Panc1 (cell line): ENCODE results near the gene RILP. TPM values are rescaled to one million over a fixed set of nuclear protein-coding genes. Genes with fewer than 3 reads are reported as not detected.

Source experiments
- ATAC-seq: fragments of 200-7000 bp; cut with Tn5 transposase; 2 replicates; pipeline ENCODE4 v1.9.1; 2020; ENCODE audit warnings: mild to moderate bottlenecking, moderate library complexity
- BruUV-seq: library from RNA; stranded (reverse); fragments of 400-500 nt; replicated peaks from 2 replicates; lab custom pipeline; 2021; lab: Mats Ljungman, UMichigan
- CTCF ChIA-PET: fragments of 300-600 bp; sonication (Branson Sonifier 250); formaldehyde crosslinking; loops from one replicate; lab custom pipeline; 2022; ENCODE audit warnings: antibody characterized with exemption; lab: Charles Lee
- POLR2A ChIA-PET: fragments of 300-600 bp; sonication (Branson Sonifier 250); formaldehyde crosslinking; loops from one replicate; lab custom pipeline; 2022; ENCODE audit warnings: antibody characterized with exemption; lab: Charles Lee
- DNase-seq: peaks from one replicate; pipeline ENCODE4 v3.0.0-alpha.2; 2010; ENCODE audit warnings: low read depth, low spot score
- H3K27ac ChIP-seq: 2 replicates; pipeline ENCODE4 v1.5.1; 2011; ENCODE audit warnings: mild to moderate bottlenecking, low read length, inconsistent platforms
- H3K27me3 ChIP-seq: fragments of 200-500 bp; sonication (Bioruptor generic); 2 replicates; pipeline ENCODE4 v1.6.0; 2014; ENCODE audit warnings: low read length, inconsistent platforms; ENCODE audit not compliant: control insufficient read depth, insufficient read depth
- H3K36me3 ChIP-seq: fragments of 200-500 bp; sonication (Bioruptor generic); 2 replicates; pipeline ENCODE4 v1.5.1; 2014; ENCODE audit warnings: inconsistent platforms, mild to moderate bottlenecking, low read length, moderate library complexity; ENCODE audit not compliant: control insufficient read depth, insufficient read depth
- H3K4me1 ChIP-seq: 2 replicates; pipeline ENCODE4 v1.5.1; 2011; ENCODE audit warnings: inconsistent platforms, mild to moderate bottlenecking, low read length, moderate library complexity; ENCODE audit not compliant: control insufficient read depth, insufficient read depth
- H3K4me3 ChIP-seq, 2 experiments: 2 replicates each; pipeline ENCODE4 v1.5.1; 2011 to 2012; ENCODE audit warnings: low read depth in 2 of 2, low read length in 2 of 2, mild to moderate bottlenecking in 2 of 2, inconsistent platforms in 1 of 2, moderate library complexity in 1 of 2
- H3K9me3 ChIP-seq: fragments of 200-500 bp; sonication (Bioruptor generic); 2 replicates; pipeline ENCODE4 v1.5.1; 2014; ENCODE audit warnings: low read depth, mild to moderate bottlenecking, inconsistent platforms, low read length, moderate library complexity; ENCODE audit not compliant: control insufficient read depth, insufficient read depth
- CTCF ChIP-seq: fragments of 450-650 bp; IDR thresholded peaks from 2 replicates; pipeline ENCODE4 v1.5.1; 2017; ENCODE audit warnings: mild to moderate bottlenecking
- POLR2AphosphoS5 ChIP-seq: IDR thresholded peaks from 2 replicates; pipeline ENCODE4 v1.6.1; 2012; ENCODE audit warnings: mild to moderate bottlenecking, low read depth, low read length, moderate library complexity
- REST ChIP-seq, 2 experiments: IDR thresholded peaks; 2 replicates each; pipeline ENCODE4 v1.6.1; 2011 to 2012; ENCODE audit warnings: low read depth in 2 of 2, control low read depth in 1 of 2, low read length in 1 of 2, mild to moderate bottlenecking in 1 of 2, moderate library complexity in 1 of 2; ENCODE audit not compliant: insufficient read depth in 1 of 2
- SIN3A ChIP-seq: IDR thresholded peaks from 2 replicates; pipeline ENCODE4 v1.6.1; 2012; ENCODE audit warnings: low read depth, mild to moderate bottlenecking, low read length, moderate library complexity, borderline replicate concordance; ENCODE audit not compliant: insufficient read depth
- TCF7L2 ChIP-seq: IDR thresholded peaks from 2 replicates; pipeline ENCODE4 v1.6.1; 2011; ENCODE audit warnings: mild to moderate bottlenecking, low read depth, low read length, inconsistent platforms
- in situ Hi-C: cut with HindIII; loops from 2 replicates; pipeline ENCODE4 v1.10.0; 2016; ENCODE audit warnings: low sequenced_read_pairs, low pct_unique_long_range_greater_than_20kb
- intact Hi-C: fragments of 100-400 bp; cut with micrococcal nuclease; formaldehyde crosslinking; loops from one replicate; pipeline ENCODE4 v1.10.0; 2022; ENCODE audit not compliant: unreplicated experiment
- total RNA-seq: library from RNA; stranded (reverse); gene quantifications from one replicate; pipeline ENCODE4 v1.2.1, GENCODE V29; 2021; ENCODE audit not compliant: unreplicated experiment

RILP gene
- total RNA-seq, 1 experiment from 2014 or later = 20.8 TPM

GRCh38 chr17:1621273-1621954, 28.3 kb downstream of the RILP start:
- no peaks in the 10 kb centered on the region for H3K36me3 ChIP-seq
- H3K9me3 ChIP-seq = no peaks in the 10 kb centered on the region
- H3K27ac ChIP-seq = no peak overlapping the region
- intact Hi-C loops = no loop called here
- ChIA-PET CTCF (no interaction called here), POLR2A (no interaction called here)
- H3K27me3 ChIP-seq = no peaks in the 10 kb centered on the region
- in situ Hi-C loops = no loop called here
- no peak for DNase-seq
- no peak for ATAC-seq
- H3K4me1 ChIP-seq = no peaks in the 10 kb centered on the region
- BruUV-seq = no TSS peak
- TF ChIP-seq CTCF (no peak), TCF7L2 (no peak), SIN3A (no peak), POLR2AphosphoS5 (no peak)
- no peak overlapping the region for H3K4me3 ChIP-seq

- no peak for ATAC-seq
- ChIA-PET CTCF (no interaction called here), POLR2A (no interaction called here)
- Histone ChIP-seq H3K27ac (no peak overlapping the region), H3K9me3 (no peaks in the 10 kb centered on the region), H3K4me1 (no peaks in the 10 kb centered on the region), H3K27me3 (no peaks in the 10 kb centered on the region), H3K36me3 (no peaks in the 10 kb centered on the region), H3K4me3 (no peak overlapping the region)
- DNase-seq = no peak
- no TSS peak for BruUV-seq
- intact Hi-C loops = no loop called here
- in situ Hi-C loops = no loop called here
- no peak for TF ChIP-seq SIN3A
- no peak for TF ChIP-seq TCF7L2
- TF ChIP-seq CTCF = no peak
- TF ChIP-seq POLR2AphosphoS5 = no peak
- TF ChIP-seq REST (IDR thresholded peaks at IDR 0.05; ENCODE audit: insufficient read depth in 1 of 2, low read depth in 2 of 2, low read length in 1 of 2) = no peak
Measured at GRCh38 chr17:1620486-1620885, 29.2 kb downstream of the RILP start.
